Activated T-helper 9 cell treated with anti-CD3 and anti-CD28 coated beads, Interleukin-2, amount 50 U/mL, for 16 hours (primary cell): ENCODE results near the gene LRRC18.

Experiments
- DNase-seq: peaks from one replicate; pipeline ENCODE4 v3.0.0-alpha.2; 2020; ENCODE audit warnings: low read depth

The LRRC18 gene

DNA sequence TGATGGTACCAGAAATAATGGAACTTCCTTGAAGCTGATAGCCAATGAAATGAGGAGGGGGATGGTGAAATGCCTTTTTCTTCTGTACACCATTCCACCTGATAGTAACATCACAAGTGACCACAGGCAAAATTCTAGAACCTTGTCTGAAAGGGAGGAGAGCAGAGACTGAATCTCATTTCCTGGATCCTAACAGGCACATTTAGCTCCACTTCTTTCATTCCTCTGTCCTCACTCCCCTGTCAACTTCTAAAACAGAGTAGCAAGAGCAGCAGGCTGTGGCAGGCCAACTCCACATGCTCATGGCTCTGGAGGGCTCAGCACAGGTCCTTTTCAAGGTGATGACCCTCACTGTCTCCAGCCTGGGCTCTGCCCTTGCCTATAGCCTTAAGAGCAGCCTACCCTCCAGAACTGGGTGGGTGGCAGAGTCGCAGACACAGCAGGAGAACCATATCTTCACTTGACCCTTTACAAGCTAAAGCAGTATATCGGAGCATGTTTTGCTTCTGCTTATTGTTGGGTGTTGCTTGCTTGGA, at the start of gene LRRC18:
Gene LRRC18 (minus strand): TSS at position 51 of the 536 bp plus-strand sequence. CDS start 25,685 bp downstream, outside the sequence.
- DNase-seq, result no peak

DNA sequence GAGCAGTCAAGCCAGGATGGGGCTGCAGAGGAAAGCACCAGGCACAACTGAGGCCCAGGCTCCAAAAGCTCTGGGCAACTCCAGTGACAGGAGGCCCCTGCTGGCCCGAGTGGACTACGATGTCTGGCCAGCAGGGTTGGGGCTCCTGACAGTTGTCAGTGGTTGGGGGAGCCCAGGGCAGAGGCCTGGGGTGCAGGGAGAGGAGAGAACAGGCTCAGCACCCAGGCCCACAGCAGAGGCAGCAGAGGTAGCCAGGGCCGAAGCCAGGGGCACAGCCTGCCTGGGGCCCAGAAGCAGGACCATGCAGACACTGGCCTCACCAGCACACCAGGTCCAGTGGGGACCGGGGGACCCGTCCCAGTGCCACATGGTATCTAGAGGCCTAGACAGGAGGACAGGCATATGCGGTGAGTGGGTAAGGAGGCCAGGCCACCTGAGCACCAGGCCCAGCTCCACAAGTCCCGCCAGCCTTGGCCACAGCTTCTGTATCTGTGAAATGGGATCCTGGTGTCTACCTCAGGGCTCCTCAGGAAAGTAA, 46.0 kb upstream of the LRRC18 start:
- DNase-seq, result no peak

DNA sequence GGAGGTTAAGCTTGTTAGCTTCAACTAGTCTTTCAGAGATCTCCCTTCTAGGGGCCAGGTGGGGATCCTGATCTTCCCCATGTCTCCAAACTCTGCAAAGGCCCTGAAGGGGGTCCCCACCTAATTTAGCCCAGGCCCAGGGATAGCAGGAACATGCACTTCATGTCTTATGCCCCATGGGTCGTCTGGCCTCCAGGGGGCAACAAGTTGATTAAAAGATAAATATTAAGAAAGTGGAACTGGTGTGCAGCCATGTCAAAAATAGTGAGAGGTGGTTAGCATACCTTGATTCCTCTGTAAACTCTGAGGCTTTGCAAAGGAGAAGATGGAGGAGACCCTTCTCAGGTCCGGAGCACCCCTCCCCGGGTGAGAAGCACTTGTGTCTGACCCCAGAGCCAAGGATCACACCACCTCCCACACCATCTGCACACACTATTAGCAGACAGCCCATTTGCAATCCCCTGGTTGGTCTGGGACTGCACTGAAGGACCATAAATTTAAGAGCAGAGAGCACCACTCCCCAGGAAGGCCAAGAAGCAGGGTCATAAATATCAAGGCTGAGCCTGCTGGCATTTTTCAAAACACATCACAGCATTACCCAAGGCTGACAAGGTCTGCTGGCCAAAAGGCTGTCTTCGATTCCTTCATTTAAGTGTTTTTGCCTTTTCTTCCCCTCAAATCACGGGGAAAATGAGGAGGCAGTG, 44.2 kb upstream of the LRRC18 start:
- no peak for DNase-seq

DNA sequence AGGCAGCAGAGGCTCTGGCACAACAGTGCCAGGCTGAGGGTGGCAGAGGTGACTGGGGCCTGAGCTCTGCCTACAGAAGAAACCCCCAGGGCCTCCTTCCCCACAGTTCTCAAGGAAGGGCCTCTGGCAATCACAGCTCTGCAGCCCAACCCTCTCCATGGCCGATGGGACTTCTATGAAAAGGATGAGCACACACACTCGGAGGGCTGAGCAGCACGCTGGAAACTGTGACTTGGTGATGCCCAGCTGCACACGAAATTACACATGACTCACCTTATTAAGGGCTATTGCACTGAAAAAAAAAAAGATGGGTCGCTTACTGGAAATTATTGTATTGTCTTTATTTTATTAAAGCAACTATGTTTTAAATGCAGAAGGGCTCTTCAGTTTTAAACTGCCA, 42.9 kb upstream of the LRRC18 start:
- DNase-seq, result no peak

DNA sequence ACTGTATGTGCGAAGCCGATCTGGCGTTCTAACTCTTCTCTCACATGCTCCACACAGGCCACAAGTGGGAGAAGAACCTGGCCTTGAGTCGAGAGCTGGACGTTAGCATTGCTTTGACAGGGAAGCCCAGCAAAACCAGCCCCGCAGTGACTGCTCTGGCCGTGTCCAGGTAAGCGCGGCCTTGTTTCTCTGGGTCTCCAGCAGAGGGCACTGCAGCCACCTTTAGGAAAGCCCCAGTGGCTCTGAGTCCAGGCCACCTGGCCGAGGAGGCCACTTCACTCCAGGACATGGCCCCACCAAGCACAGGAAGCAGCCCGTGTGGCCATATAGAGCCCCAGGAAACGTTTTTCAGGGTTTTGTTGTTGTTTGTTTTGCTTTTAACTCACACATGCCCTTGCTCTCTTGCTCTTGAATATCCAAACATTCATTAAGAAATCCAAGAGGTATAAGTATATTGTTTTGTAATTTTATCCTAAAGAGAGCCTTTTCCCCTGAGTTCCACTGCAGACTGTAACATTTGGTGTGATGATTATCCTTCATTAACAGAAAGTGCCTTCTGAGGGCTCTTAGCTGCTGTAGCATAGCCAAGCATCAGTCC, 41.8 kb upstream of the LRRC18 start:
- DNase-seq, result peak; percentile 8

DNA sequence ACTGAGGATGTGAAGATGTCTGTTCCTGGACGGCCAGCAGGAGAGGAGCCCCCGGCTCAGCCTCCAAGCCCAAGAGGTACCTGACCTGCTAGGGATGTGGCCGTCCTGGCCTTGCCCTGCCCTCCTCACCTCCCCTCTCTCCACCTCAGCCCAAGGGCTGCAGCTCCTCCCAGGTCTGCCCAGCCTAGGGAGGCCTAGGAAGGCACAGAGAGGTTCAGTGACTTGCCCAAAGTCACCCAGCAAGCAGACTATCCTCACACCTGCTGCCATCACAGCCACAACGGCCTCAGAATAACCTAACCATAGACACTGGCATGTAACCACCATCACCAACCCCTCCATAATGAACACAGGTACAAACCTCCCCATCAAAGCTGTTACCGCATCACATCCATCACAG, 38.7 kb upstream of the LRRC18 start:
- DNase-seq, result no peak

DNA sequence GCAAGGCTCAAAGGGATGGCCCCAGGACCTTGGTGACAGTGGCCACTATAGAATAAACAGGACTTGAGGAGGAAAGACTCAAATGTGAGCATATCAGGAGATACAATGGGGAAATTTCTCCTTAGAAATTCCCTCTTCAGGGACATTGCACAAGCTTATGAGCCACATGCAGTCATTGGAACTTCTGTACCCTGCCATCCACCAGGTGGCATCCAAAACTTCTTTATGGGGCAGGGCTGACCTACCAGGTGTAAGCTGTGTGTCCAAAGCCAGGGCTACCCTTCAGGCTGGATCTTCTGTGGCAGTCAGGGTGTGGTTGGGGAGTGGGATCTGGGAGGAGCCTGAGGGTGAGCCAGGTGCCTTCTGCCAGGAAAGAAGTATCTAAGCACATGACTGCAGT, 36.6 kb upstream of the LRRC18 start:
- no peak for DNase-seq

DNA sequence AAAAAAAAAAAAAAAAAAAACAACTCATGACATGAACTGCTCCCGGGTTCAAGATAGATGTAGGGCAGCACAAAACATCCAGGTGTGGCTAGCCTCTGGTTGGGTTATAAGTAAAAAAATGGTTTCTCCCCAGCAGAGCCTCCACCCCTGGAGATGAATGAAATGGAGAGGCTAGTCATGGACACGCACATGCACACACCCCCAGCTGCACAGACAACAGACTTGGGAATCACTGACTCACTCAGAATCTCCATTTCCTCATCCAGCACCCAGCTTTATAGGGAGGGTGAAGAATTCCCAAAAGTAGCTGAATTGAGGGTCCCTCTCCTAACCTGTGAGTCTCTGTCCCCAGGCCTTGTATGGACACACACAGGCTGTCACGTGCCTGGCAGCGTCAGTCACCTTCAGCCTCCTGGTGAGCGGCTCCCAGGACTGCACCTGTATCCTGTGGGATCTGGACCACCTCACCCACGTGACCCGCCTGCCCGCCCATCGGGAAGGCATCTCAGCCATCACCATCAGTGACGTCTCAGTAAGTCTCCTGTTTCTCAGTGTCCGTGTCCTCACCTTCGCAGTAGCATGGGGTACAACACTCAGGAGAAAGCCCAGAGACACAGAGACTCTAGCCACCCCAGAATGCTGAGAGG, 35.0 kb upstream of the LRRC18 start:
- DNase-seq, result no peak

DNA sequence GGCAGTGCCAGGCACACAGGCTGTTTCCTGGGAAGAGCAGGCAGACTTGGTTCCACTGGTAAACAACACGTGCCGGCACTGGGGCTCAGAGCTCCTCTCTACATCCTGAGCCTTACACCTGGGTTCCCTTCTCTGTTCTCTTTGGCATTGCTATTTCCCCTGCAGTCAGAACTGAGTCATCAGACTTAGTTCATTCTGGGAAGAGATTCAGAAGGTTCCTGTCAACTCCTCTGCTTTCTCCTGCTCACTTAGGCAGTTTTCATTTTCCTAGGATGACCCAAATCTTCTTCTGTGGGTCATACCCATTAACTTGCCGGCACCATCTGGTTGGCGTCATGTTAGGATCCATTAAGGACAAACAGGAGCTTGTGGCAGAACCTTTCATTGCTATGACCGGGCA, 33.4 kb upstream of the LRRC18 start:
- DNase-seq, result no peak

DNA sequence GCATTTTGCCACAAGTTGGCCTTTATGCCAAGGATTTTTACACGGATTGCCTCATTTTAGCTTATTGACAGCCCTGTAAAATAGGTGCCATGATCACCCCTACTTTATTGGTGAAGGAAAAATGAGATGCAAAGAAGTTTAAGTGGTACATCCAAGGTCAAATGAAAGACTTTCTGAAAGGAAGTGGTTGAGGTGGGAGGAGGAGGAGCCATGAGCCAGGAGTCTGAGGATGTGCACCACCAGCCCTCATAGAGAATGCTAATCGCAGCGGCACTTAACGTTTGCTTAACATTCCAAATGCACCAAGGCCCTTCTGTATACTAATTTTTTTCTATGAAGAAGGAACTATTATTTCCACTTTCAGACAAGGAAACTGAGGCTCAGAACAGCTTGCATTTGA, 31.0 kb upstream of the LRRC18 start:
- no peak for DNase-seq

DNA sequence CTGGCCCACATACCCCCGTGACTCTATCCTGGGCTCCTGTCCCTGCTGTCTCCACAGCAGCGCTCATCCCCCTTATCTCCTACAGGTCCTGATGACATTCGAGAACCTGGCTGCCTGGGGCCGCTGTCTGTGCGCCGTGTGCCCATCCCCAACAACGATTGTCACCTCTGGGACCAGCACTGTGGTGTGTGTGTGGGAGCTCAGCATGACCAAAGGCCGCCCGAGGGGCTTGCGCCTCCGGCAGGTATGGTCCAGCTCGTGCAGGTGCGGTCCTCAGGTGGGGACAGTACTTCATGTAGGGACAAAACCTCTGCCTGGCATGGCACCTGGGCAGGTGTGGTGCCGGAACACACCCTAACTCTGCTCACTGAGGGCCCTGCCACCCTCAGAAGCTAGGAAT, 30.4 kb upstream of the LRRC18 start:
- no peak for DNase-seq

DNA sequence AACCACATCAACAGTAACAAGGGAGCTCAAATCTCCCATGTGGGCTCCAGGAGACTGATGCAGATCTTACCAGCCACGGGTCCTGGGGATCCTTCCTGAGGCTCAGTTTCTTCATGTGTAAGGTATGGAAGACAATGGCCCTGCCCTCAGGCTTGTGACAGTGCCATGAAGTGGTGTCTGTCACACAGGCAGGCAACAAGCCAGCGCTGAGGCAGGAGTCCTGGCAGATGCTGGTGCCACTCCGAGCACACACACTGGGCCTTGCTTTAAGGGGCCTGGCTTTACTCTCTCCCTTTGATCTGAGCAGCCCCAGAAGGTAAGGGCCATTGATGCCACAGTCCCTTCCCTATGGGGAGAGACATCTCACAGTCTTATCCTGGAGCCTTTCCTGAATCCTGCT, 28.4 kb upstream of the LRRC18 start:
- no peak for DNase-seq

DNA sequence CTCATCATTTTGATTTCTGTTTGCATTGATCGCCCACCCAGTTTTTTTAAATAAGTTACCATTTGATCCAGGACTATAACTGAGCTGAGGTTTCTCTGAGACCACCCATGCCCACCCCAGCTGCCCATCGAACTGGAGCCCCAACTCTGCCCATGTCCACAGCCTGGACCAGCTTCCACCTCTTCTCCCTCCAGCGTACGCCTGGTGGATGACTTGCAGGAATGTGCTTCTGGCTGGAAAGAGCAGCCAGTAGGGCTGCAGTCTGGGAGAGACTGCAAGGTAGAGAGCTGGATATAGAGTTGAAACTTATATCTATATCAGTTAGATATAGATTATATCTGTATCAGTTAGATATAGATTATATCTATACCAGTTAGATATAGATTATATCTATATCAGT, 25.8 kb upstream of the LRRC18 start:
- DNase-seq, result no peak

DNA sequence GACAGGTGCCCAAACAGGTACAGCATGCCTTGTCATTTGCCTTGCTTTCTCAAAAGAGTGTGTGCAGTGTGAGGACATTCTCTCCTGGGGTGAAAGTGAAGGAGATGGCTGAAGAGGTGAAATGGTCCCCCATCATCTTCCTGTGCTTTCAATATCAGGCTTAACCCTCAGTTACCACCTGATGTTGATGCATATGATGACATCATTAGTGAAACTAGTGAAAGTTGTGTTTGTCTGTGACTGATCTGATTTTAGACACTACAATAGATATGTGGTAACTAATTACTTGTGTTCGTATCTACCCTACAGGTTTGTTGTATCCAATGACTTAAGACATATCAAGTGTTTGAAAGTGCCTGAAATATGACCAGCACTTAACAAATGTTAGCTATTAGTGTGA, 24.4 kb upstream of the LRRC18 start:
- no peak for DNase-seq

DNA sequence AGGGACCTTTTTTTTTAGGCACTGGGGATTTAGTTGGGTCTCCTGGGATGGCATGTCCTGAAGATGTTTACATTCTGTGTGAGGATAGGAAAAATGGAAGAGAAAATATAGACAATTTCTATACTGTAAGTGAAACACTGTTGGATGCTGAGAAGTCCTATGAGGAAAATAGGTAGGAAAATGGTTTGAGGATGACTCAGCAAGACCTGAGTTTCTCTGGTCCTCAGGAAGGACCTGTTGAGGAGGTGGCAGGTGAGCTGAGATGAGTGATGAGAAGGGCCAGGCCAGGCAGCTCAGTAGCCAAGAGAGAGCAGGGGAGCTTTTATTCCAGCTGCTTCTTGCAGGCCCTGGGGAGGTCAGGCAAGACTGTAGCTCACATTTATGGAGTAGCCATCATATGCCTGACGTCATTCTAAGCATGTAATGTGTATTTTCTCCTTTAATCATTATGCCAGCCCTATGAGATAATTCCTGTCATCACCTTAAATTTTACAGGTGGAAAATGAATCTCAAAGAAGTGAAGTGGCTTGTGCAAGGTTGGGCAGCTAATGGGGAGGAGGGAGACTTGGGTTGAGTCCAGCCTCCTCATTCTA, 19.1 kb upstream of the LRRC18 start:
- no peak for DNase-seq

DNA sequence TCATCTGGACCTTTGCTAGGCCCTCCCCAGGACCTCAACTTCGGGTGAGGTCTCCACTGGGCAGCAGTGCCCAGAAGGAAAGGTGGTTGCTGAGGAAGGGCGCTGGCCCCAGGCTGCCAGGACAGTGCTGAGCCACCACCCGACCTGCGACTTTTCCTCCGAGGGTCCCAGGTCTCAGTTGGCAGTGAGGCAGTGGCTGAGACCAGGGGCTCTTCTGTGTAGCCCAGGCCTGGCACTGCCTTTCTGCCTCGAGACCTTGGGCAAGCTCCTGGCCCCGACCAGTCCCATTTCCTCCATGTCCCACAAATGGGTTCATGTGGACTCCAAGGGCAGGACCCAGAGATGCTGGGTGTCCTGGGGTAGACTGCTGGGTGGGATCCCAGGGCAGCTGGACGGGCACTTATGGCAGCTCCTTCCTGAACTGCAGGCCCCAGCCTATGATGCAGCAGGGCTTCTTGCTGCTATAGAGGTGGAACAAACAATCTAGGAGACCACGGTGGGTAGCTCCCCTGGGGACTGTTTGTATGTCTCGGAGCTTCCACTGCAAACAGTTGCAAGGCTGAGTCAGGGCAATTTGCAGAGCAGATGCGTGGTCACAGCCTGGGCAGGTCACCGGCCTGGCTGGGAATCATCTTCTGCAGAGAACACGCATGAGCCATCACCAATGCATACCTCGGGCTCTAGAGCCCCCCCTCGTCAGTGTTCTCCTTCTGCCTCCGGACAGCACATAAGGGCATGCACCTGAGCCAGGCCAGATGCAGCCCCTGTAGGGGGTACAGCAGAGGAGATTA, 17.9 kb upstream of the LRRC18 start:
- DNase-seq, result no peak

DNA sequence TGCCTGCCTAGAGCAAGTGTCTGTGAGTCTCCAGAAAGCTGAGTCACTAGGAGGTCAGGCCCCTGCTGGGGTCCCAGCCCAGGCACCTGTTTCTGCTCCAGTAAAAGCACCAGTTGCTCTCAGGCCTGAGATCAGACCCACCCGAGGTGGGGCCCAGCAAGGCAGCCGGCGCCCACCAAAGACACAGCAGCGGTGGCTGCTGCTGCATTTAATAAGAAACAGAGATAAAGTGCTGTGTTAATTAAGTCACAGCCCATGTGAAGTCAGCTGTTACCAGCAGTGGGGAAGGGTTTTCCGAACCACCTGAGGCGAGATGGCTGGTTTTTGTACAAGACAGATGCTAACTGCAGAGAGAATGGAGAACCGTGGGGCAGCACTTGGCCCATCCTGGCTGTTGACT, 12.1 kb upstream of the LRRC18 start:
- no peak for DNase-seq

DNA sequence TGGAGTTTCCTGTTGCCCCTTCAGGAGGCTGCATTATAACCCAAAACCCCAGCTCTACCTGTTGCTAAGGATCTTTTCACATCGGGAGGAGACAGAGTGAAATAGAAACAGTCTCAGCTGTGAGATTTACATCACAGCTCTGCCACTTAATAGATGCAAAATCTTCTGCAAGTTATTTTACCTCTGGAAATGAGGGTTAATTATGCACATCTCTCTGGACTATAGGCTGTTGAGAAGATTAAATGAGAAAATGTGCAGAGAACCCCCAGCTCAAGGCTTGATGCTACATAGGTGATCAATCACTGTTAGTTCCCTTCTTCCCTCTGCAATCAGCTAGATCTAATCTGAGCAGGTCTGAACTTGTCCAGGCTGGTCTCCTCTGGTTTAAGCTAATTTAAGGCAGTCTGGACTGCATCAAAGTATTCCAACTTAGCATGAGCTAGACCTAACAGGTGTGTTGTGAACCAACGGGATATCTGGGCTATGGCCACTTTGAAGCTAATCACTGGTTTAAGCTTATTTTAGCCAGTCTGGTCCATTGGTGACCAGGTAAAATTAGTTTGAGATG, 8.9 kb upstream of the LRRC18 start:
- no peak for DNase-seq

DNA sequence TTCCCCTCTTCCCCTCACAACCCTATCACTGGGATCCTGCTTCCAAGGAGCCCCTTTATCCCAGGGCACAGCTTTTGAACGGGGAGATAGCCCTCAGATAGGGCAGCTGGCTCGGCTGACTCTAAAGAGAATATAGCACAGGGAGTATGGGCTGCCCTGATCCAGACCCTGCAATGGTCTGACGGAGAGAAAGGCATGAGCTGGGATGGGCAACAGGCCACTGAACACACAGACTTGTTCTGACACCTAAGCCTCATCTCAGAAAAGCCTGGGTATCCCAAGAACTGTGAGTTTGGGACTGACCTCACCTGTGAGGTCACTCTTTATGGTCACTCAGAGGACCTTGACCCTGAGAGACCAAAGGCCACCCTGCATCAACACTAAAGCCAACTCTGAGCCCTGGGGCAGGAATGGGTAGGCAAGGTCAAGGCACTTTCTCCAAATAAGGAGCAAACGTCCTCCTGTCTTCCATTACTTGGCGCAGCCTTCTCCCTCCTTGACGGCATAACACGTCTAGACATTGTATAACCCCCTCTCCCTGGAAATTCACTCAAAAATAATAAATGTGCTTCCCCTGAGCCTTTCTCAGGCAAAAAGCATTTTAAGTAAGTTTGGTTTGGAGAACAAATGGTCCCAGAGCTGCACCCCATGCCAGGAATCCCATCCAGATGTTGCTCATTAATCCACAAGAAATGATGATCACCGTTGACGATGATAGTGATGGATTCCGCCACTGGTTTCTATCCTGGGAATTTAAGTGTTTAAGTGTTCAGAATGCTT, 8.2 kb upstream of the LRRC18 start:
- DNase-seq, result no peak

DNA sequence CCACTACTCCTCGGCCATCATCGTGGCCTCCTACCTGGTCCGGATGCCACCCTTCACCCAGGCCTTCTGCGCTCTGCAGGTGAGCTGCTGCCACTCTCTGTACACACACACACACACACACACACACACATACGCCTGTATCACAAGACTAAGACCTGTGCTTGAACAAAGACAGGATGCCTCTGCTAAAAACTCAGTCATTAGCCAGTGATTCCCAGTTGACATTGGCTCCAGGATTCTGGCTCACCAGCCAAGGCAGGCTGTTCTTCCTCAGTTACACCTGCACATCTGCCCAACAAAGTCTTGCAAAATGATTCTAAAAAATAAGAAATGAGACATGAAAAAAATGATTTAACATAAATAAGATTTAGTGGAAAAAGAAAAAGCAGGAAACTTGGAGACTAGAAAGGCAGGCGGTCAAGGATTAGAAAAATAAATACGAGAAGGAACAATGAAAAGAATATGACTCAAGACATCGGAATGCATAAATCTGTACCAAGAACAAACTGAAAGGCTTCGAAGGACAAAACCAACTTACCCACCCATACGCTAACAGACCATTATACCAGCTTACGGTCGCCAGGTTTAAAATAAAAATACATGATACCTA, 7.4 kb upstream of the LRRC18 start:
- no peak for DNase-seq
